Stomach (tissue), 9 donors: ENCODE results near the gene ARHGAP28. TPM values are rescaled to one million over a fixed set of nuclear protein-coding genes. Genes with fewer than 3 reads are reported as not detected.

ENCODE experiments used
- DNase-seq, 2 donors: peaks; one replicate each; pipeline versions ENCODE4 v3.0.0 to v3.0.0-alpha.2; 2013 to 2019
- H3K27ac ChIP-seq, 5 donors: fragments of 200-600 bp in 4 of 5; sonication (generic) in 4 of 5; one replicate each; pipeline ENCODE4 v1.5.1; 2013 to 2019; ENCODE audit warnings: mild to moderate bottlenecking in 1 of 5, moderate library complexity in 1 of 5
- H3K27me3 ChIP-seq, 3 donors: fragments of 200-600 bp; sonication (generic); one replicate each; pipeline ENCODE4 v1.5.1; 2017 to 2019; ENCODE audit warnings: mixed run types in 1 of 3
- H3K36me3 ChIP-seq, 4 donors: fragments of 200-600 bp; sonication (generic); 1 replicate in 3 of 4; 2 replicates in 1 of 4; pipeline ENCODE4 v1.5.1; 2016 to 2019
- H3K4me1 ChIP-seq, 4 donors: fragments of 200-600 bp; sonication (generic); one replicate each; pipeline ENCODE4 v1.5.1; 2016 to 2019
- H3K4me3 ChIP-seq, 4 donors: fragments of 200-600 bp; sonication (generic) in 3 of 4; one replicate each; pipeline ENCODE4 v1.5.1; 2016 to 2019; ENCODE audit warnings: mild to moderate bottlenecking in 1 of 4
- H3K9me3 ChIP-seq, 4 donors: fragments of 200-600 bp; sonication (generic); one replicate each; pipeline ENCODE4 v1.5.1; 2016 to 2019
- CTCF ChIP-seq, 7 experiments: fragments of 450-650 bp in 4 of 7; fragments of 200-600 bp in 3 of 7; sonication (generic) in 3 of 7; IDR thresholded peaks; one replicate each; pipeline ENCODE4 v1.5.1; 2016 to 2019; ENCODE audit warnings: antibody characterized with exemption in 7 of 7, control low read depth in 2 of 7, mild to moderate bottlenecking in 1 of 7
- EP300 ChIP-seq: sonication (generic); formaldehyde crosslinking; IDR thresholded peaks from one replicate; pipeline ENCODE4 v1.6.1; 2017; ENCODE audit warnings: antibody characterized with exemption
- POLR2A ChIP-seq, 4 donors: fragments of 450-650 bp; IDR thresholded peaks; one replicate each; pipeline ENCODE4 v1.6.1; 2016; ENCODE audit warnings: antibody characterized with exemption in 4 of 4, control low read depth in 2 of 4, mild to moderate bottlenecking in 1 of 4, moderate library complexity in 1 of 4
- POLR2AphosphoS5 ChIP-seq, 3 donors: sonication (generic); formaldehyde crosslinking; IDR thresholded peaks; one replicate each; pipeline ENCODE4 v1.6.1; 2016; ENCODE audit warnings: antibody characterized with exemption in 3 of 3
- WGBS, 5 donors: extraction: QIAGEN DNeasy Blood & Tissue Kit in 3 of 5; methylation state at CpG; one replicate each; pipeline versions ENCODE4 v1.1.5 to v1.1.7; 2013 to 2018; 5-methylcytosine and 5-hydroxymethylcytosine counted together
- intact Hi-C: fragments of 100-400 bp; cut with DNase I; formaldehyde crosslinking; loops from one replicate; pipeline ENCODE4 v1.15.1; 2023; ENCODE audit warnings: low total_unique reads
- polyA plus RNA-seq, 3 donors: library from polyadenylated mRNA; stranded (reverse); fragments of 200-250 nt; gene quantifications; one replicate each; pipeline ENCODE4 v1.2.3, GENCODE V29; 2013
- total RNA-seq, 5 donors: library from RNA; depleted of rRNA; stranded (reverse); fragments of >200 nt; gene quantifications; one replicate each; pipeline versions ENCODE4 v1.1.0 to v1.2.3, GENCODE V29; 2014 to 2016
- donor health status: healthy with polysubstance abuse.
- donor health status: Bipolar disorder and iron deficiency.
- donor health status: healthy.

The ARHGAP28 gene
- total and polyA plus RNA-seq, 8 donors = 0.73 to 33.8 (median 3.6) TPM

GRCh38 chr18:6738622-6739021 is 9.1 kb downstream of the ARHGAP28 start:
- Histone ChIP-seq H3K4me1 (peaks cover 0 to 12% (median 0%) of the 10 kb centered on the region in 4 donors), H3K36me3 (no peaks in the 10 kb centered on the region), H3K9me3 (no peaks in the 10 kb centered on the region), H3K27me3 (no peaks in the 10 kb centered on the region), H3K4me3 (no peak overlapping the region), H3K27ac (no peak overlapping the region)
- WGBS, 5 donors = 67 to 83% (median 73%) methylated on average over 4 of the region's 4 CpGs
- no peak for DNase-seq
- intact Hi-C loops = no loop called here
- TF ChIP-seq POLR2A (IDR thresholded peaks at IDR 0.05) (no peak), CTCF (IDR thresholded peaks at IDR 0.05) (no peak), EP300 (no peak), POLR2AphosphoS5 (IDR thresholded peaks at IDR 0.05) (no peak)

GRCh38 chr18:6741232-6741663 is 11.7 kb downstream of the ARHGAP28 start:
- intact Hi-C loops = no loop called here
- H3K27me3 ChIP-seq = no peaks in the 10 kb centered on the region
- no peaks in the 10 kb centered on the region for H3K36me3 ChIP-seq
- no peaks in the 10 kb centered on the region for H3K9me3 ChIP-seq
- WGBS, 5 donors = 9 to 22% (median 13%) methylated on average over 2 of the region's 2 CpGs
- no peak overlapping the region for H3K4me3 ChIP-seq
- peaks cover 0 to 12% (median 0%) of the 10 kb centered on the region in 4 donors for H3K4me1 ChIP-seq
- peak overlapping the region in 4 of 5 donors; percentile 30 to 64 (median 35) for H3K27ac ChIP-seq
- TF ChIP-seq POLR2AphosphoS5 (IDR thresholded peaks at IDR 0.05) = peak in 1 of 3 donors; percentile 60
- no peak for TF ChIP-seq POLR2A (IDR thresholded peaks at IDR 0.05)
- DNase-seq = peak in 1 of 2 donors; percentile 81

GRCh38 chr18:6741786-6742185 is 12.3 kb downstream of the ARHGAP28 start:
- Histone ChIP-seq H3K27ac (peak overlapping the region in 4 of 5 donors; percentile 0 to 55 (median 32)), H3K36me3 (no peaks in the 10 kb centered on the region), H3K27me3 (no peaks in the 10 kb centered on the region), H3K4me3 (no peak overlapping the region), H3K9me3 (no peaks in the 10 kb centered on the region), H3K4me1 (peaks cover 0 to 12% (median 0%) of the 10 kb centered on the region in 4 donors)
- no peak for TF ChIP-seq POLR2A (IDR thresholded peaks at IDR 0.05)
- TF ChIP-seq EP300 = no peak
- no peak for TF ChIP-seq CTCF (IDR thresholded peaks at IDR 0.05)
- TF ChIP-seq POLR2AphosphoS5 (IDR thresholded peaks at IDR 0.05) = no peak
- 80 to 94% (median 86%) methylated on average over 2 of the region's 2 CpGs for WGBS, 5 donors
- intact Hi-C loops = no loop called here
- no peak for DNase-seq

- peaks cover 0 to 12% (median 0%) of the 10 kb centered on the region in 4 donors for H3K4me1 ChIP-seq
- 80 to 84% (median 82%) methylated on average over 5 of the region's 5 CpGs for WGBS, 5 donors
These were observed 14.5 kb downstream of the ARHGAP28 start for GRCh38 chr18:6743999-6744398.

More at GRCh38 chr18:6743999-6744398, 14.5 kb downstream of the ARHGAP28 start:
- DNase-seq = no peak
- TF ChIP-seq POLR2A (IDR thresholded peaks at IDR 0.05) (no peak), CTCF (IDR thresholded peaks at IDR 0.05) (no peak), POLR2AphosphoS5 (IDR thresholded peaks at IDR 0.05) (no peak), EP300 (no peak)
- H3K36me3 ChIP-seq = no peaks in the 10 kb centered on the region
- H3K4me3 ChIP-seq = no peak overlapping the region
- no peaks in the 10 kb centered on the region for H3K27me3 ChIP-seq
- intact Hi-C loops = no loop called here
- H3K9me3 ChIP-seq = no peaks in the 10 kb centered on the region
- no peak overlapping the region for H3K27ac ChIP-seq
